Breast epithelium (tissue), 3 donors: Measurements from ENCODE around the gene RTN4RL1.

ENCODE experiments used
- CTCF ChIP-seq, 3 donors: fragments of 450-650 bp; IDR thresholded peaks; one replicate each; pipeline ENCODE4 v1.5.1; 2016 to 2017; ENCODE audit warnings: antibody characterized with exemption in 3 of 3, mild to moderate bottlenecking in 3 of 3, moderate library complexity in 3 of 3
- POLR2A ChIP-seq: fragments of 450-650 bp; IDR thresholded peaks from one replicate; pipeline ENCODE4 v1.6.1; 2016; ENCODE audit warnings: antibody characterized with exemption, mild to moderate bottlenecking, moderate library complexity

- TF ChIP-seq POLR2A (no peak), CTCF (IDR thresholded peaks at IDR 0.05) (no peak)
Observed at GRCh38 chr17:2054262-2054511, 29.1 kb upstream of the RTN4RL1 start.
